B cell (primary cell): ENCODE data around the gene RSBN1. TPM values are rescaled to one million over a fixed set of nuclear protein-coding genes. Genes with fewer than 3 reads are reported as not detected.

Experiments
- ATAC-seq: fragments of 200-7000 bp; cut with Tn5 transposase; one replicate; pipeline ENCODE4 v1.10.0; 2021; ENCODE audit warnings: low read depth, mild to moderate bottlenecking, moderate number of reproducible peaks, moderate library complexity
- CTCF ChIA-PET: fragments of 350-600 bp; sonication (Branson Sonifier 250); formaldehyde crosslinking; loops from one replicate; lab custom pipeline; 2021; ENCODE audit warnings: antibody characterized with exemption, inconsistent platforms; lab: Charles Lee
- POLR2A ChIA-PET: fragments of 350-600 bp; sonication (Branson Sonifier 250); formaldehyde crosslinking; loops from one replicate; lab custom pipeline; 2021; ENCODE audit warnings: antibody characterized with exemption; lab: Charles Lee
- DNase-seq: peaks from one replicate; pipeline ENCODE4 v3.0.0; 2013
- H2AFZ ChIP-seq: 2 replicates; pipeline ENCODE4 v1.6.1; 2012; ENCODE audit warnings: mild to moderate bottlenecking, low read depth, low read length; ENCODE audit not compliant: insufficient read depth, poor library complexity, severe bottlenecking
- H3K27ac ChIP-seq, 2 donors: 1 replicate in 1 of 2; 2 replicates in 1 of 2; pipeline ENCODE4 v1.5.1; 2012 to 2013; ENCODE audit warnings: low read length in 2 of 2, mild to moderate bottlenecking in 2 of 2, moderate library complexity in 1 of 2
- H3K27me3 ChIP-seq, 4 experiments: fragments of 200-600 bp in 1 of 4; sonication (generic) in 1 of 4; replicated peaks in 1 of 4; 1 replicate in 2 of 4; 2 replicates in 2 of 4; pipeline versions ENCODE4 v1.6.1 to v1.7.0; 2013 to 2016; ENCODE audit warnings: low read length in 3 of 4, mild to moderate bottlenecking in 2 of 4, mixed read lengths in 1 of 4, moderate library complexity in 1 of 4; ENCODE audit not compliant: insufficient read depth in 4 of 4, control insufficient read depth in 3 of 4; ENCODE audit errors: control extremely low read depth in 1 of 4
- H3K36me3 ChIP-seq, 2 experiments: replicated peaks in 1 of 2; 1 replicate in 1 of 2; 2 replicates in 1 of 2; pipeline versions ENCODE4 v1.6.1 to v1.7.1; 2013; ENCODE audit warnings: low read length in 1 of 2; ENCODE audit not compliant: insufficient read depth in 2 of 2, control insufficient read depth in 1 of 2; ENCODE audit errors: control extremely low read depth in 1 of 2, extremely low read depth in 1 of 2
- H3K4me1 ChIP-seq, 2 donors: fragments of 200-600 bp in 1 of 2; sonication (generic) in 1 of 2; 1 replicate in 1 of 2; 2 replicates in 1 of 2; pipeline versions ENCODE4 v1.5.1 to v1.6.1; 2013 to 2017; ENCODE audit warnings: low read length in 2 of 2; ENCODE audit not compliant: control insufficient read depth in 2 of 2, insufficient read depth in 2 of 2
- H3K4me2 ChIP-seq: replicated peaks from 2 replicates; pipeline ENCODE3; 2012; ENCODE audit warnings: mild to moderate bottlenecking, low read depth, low read length; ENCODE audit not compliant: poor library complexity, severe bottlenecking
- H3K4me3 ChIP-seq, 5 experiments: fragments of 200-600 bp in 1 of 5; sonication (generic) in 1 of 5; 1 replicate in 3 of 5; 2 replicates in 2 of 5; pipeline versions ENCODE4 v1.5.1 to v1.7.0; 2011 to 2016; ENCODE audit warnings: low read length in 4 of 5, mild to moderate bottlenecking in 4 of 5, low read depth in 2 of 5, control low read depth in 1 of 5, moderate library complexity in 1 of 5; ENCODE audit not compliant: insufficient read depth in 1 of 5; ENCODE audit errors: control extremely low read depth in 1 of 5, extremely low read depth in 1 of 5
- H3K79me2 ChIP-seq: fragments of 200-600 bp; sonication (generic); one replicate; pipeline ENCODE4 v1.6.0; 2016; ENCODE audit warnings: low read length; ENCODE audit not compliant: control insufficient read depth, insufficient read depth
- H3K9ac ChIP-seq: fragments of 200-600 bp; sonication (generic); 2 replicates; pipeline ENCODE4 v1.6.1; 2017; ENCODE audit warnings: mild to moderate bottlenecking, low read length, moderate library complexity
- H3K9me3 ChIP-seq, 3 donors: one replicate each; pipeline versions ENCODE4 v1.6.1 to v1.7.1; 2013; ENCODE audit warnings: low read length in 2 of 3; ENCODE audit not compliant: control insufficient read depth in 2 of 3, insufficient read depth in 1 of 3; ENCODE audit errors: control extremely low read depth in 1 of 3
- H4K20me1 ChIP-seq: 2 replicates; pipeline ENCODE4 v1.6.0; 2012; ENCODE audit warnings: mild to moderate bottlenecking, low read length; ENCODE audit not compliant: insufficient read depth, control insufficient read depth, poor library complexity, severe bottlenecking
- H3K27ac Mint-ChIP-seq: one replicate; pipeline ENCODE4 v1.8.0; 2021; ENCODE audit warnings: mixed read lengths
- H3K27me3 Mint-ChIP-seq: one replicate; pipeline ENCODE4 v1.8.0; 2021; ENCODE audit warnings: mixed read lengths
- H3K4me1 Mint-ChIP-seq: one replicate; pipeline ENCODE4 v1.8.0; 2021; ENCODE audit warnings: mixed read lengths
- H3K4me3 Mint-ChIP-seq: one replicate; pipeline ENCODE4 v1.8.0; 2021; ENCODE audit warnings: mixed read lengths
- H3K9me3 Mint-ChIP-seq: one replicate; pipeline ENCODE4 v1.8.0; 2022; ENCODE audit warnings: mixed read lengths; ENCODE audit not compliant: insufficient read depth
- CTCF ChIP-seq: fragments of 200-600 bp; IDR thresholded peaks from one replicate; pipeline ENCODE4 v1.8.0; 2022; ENCODE audit warnings: antibody characterized with exemption, mild to moderate bottlenecking
- EZH2 ChIP-seq: IDR thresholded peaks from 2 replicates; pipeline ENCODE4 v1.6.1; 2012; ENCODE audit warnings: borderline replicate concordance, low read depth, mild to moderate bottlenecking, moderate library complexity, low read length; ENCODE audit not compliant: insufficient read depth, poor library complexity, severe bottlenecking
- WGBS: methylation state at CpG from one replicate; pipeline ENCODE4 v1.1.5; 2013; ENCODE audit warnings: missing lambda C conversion rate; ENCODE audit not compliant: insufficient coverage; 5-methylcytosine and 5-hydroxymethylcytosine counted together
- intact Hi-C: fragments of 100-400 bp; cut with micrococcal nuclease; formaldehyde crosslinking; loops from one replicate; pipeline ENCODE4 v1.10.0; 2022
- polyA plus RNA-seq: library from polyadenylated mRNA; depleted of rRNA; stranded (reverse); fragments of >200 nt; gene quantifications from 2 replicates; pipeline ENCODE4 v1.2.3, GENCODE V29; 2012
- total RNA-seq, 2 donors: library from RNA; stranded (reverse); fragments of 120-200 nt in 1 of 2; gene quantifications; 1 replicate in 1 of 2; 2 replicates in 1 of 2; pipeline versions ENCODE4 v1.2.3 to v1.2.4, GENCODE V29; 2013 to 2022

RSBN1 gene
- total and polyA plus RNA-seq, 2 donors (not counting 1 experiment from before 2014, with no cell fraction given) = 20.6 to 40.2 TPM

- Histone ChIP-seq H4K20me1 (no peaks in the 10 kb centered on the region), H3K27ac (no peak overlapping the region), H3K4me2 (no peak overlapping the region), H3K36me3 (peaks cover 0 to 8% of the 10 kb centered on the region in 2 experiments), H3K9me3 (no peaks in the 10 kb centered on the region), H3K4me1 (no peaks in the 10 kb centered on the region), H3K9ac (no peak overlapping the region), H3K27me3 (no peaks in the 10 kb centered on the region), H3K79me2 (peaks cover 3% of the 10 kb centered on the region), H3K4me3 (no peak overlapping the region), H2AFZ (no peak overlapping the region)
- Mint-ChIP-seq H3K27ac (no peak overlapping the region), H3K9me3 (no peaks in the 10 kb centered on the region), H3K4me1 (peaks cover 12% of the 10 kb centered on the region), H3K4me3 (no peak overlapping the region), H3K27me3 (no peaks in the 10 kb centered on the region)
- intact Hi-C loops = loop anchor here (10.0 kb wide), 1 partner anchor 1137 kb away; the partner anchor contains the start of genes CAPZA1 and ST7L
- no CpG with 5 or more reads among the region's 1 CpG for WGBS
- CTCF ChIA-PET = no interaction called here
- POLR2A ChIA-PET = no interaction called here
- TF ChIP-seq EZH2 (no peak), CTCF (no peak)
- ATAC-seq (no peak), DNase-seq (no peak)
Measured at GRCh38 chr1:113751516-113751915, 60.8 kb downstream of the RSBN1 start.

GRCh38 chr1:113751114-113751513 lies 61.2 kb downstream of the RSBN1 start:
- H3K4me3 ChIP-seq = no peak overlapping the region
- no peaks in the 10 kb centered on the region for H3K9me3 Mint-ChIP-seq
- CTCF ChIA-PET = no interaction called here

More at GRCh38 chr1:113751114-113751513, 61.2 kb downstream of the RSBN1 start:
- Histone ChIP-seq H3K27me3 (no peaks in the 10 kb centered on the region), H3K9me3 (no peaks in the 10 kb centered on the region), H3K36me3 (peaks cover 2 to 8% of the 10 kb centered on the region in 2 experiments), H3K27ac (no peak overlapping the region), H3K4me1 (no peaks in the 10 kb centered on the region), H4K20me1 (no peaks in the 10 kb centered on the region), H3K4me2 (no peak overlapping the region), H3K79me2 (no peaks in the 10 kb centered on the region), H2AFZ (no peak overlapping the region), H3K9ac (no peak overlapping the region)
- intact Hi-C loops = loop anchor here (10.0 kb wide), 1 partner anchor 1136 kb away; the partner anchor contains the start of genes CAPZA1 and ST7L
- H3K27ac Mint-ChIP-seq = no peak overlapping the region
- POLR2A ChIA-PET = no interaction called here
- H3K4me1 Mint-ChIP-seq = peaks cover 8% of the 10 kb centered on the region
- no peak for ATAC-seq
- H3K27me3 Mint-ChIP-seq = no peaks in the 10 kb centered on the region
- TF ChIP-seq CTCF (no peak), EZH2 (no peak)
- no peak overlapping the region for H3K4me3 Mint-ChIP-seq
- DNase-seq = no peak
